SK-N-SH treated with all-trans-retinoic acid at 6 μM for 48 hours (cell line): ENCODE data around the gene RGS19.

Source experiments
- PATZ1 ChIP-seq: fragments of 250-450 bp; sonication (Bioruptor Pico); IDR thresholded peaks from 2 replicates; pipeline ENCODE4 v1.8.0; 2020; ENCODE audit warnings: mild to moderate bottlenecking, moderate library complexity, borderline replicate concordance
- PPARA ChIP-seq: fragments of 250-450 bp; sonication (Bioruptor Pico); IDR thresholded peaks from 2 replicates; pipeline ENCODE4 v1.5.0; 2020; ENCODE audit warnings: mild to moderate bottlenecking, borderline replicate concordance

- TF ChIP-seq PATZ1 (CRISPR knock-in tag) (no peak), PPARA (no peak)
Observed at GRCh38 chr20:64068386-64069208, 10.7 kb downstream of the RGS19 start.
